GM18508 (cell line): Measurements from ENCODE around the gene GARIN5A.

Experiments
- ATAC-seq: cut with Tn5 transposase; IDR thresholded peaks from one replicate; pipeline ENCODE4 v1.9.1; 2021; ENCODE audit warnings: moderate number of reproducible peaks; ENCODE audit not compliant: insufficient read depth, unreplicated experiment

The GARIN5A gene

DNA sequence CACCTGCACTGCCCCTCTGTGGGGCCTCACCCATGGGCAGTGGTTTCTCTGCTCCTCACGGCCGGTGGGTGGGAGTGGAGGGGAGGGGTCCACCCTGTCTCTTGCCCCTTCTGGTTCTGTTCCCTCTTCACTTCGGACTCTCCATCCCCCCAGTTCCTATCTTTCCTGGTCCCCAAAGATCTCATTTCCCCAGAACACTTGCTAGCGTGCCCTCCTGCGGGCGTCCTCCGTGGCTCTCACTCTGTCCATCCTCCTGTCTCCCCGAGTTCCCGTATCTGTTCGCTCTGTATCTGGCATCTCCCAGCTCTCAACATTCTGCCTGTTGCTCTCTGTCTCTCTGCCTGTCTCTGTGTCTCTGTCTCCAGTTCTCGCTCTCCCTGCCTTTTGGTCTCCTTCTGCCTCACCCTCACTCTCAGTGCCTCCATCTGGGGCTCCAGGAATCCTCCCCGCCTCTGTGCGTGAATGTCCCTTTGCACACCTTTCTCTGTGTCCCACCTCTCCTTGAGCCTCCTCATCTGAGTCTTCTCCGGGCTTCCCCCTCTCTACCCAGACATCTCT is 57.5 kb downstream of the GARIN5A start:
- ATAC-seq: no peak

GRCh38 chr19:50418176-50419021 is 58.2 kb downstream of the GARIN5A start, which contains the start of gene SPIB:
Gene SPIB (plus strand): TSS chr19:50418938. CDS start chr19:50418963, 25 bp downstream.
- no peak for ATAC-seq

GRCh38 chr19:50417111-50418081 is 59.3 kb downstream of the GARIN5A start:
- no peak for ATAC-seq
